PFSK-1 (cell line): ENCODE results near the gene AQP1.

Source experiments
- SIN3A ChIP-seq: IDR thresholded peaks from 2 replicates; pipeline ENCODE4 v1.6.1; 2012; ENCODE audit warnings: mild to moderate bottlenecking, low read length, moderate library complexity, borderline replicate concordance; ENCODE audit not compliant: insufficient read depth
- TF ChIP-seq, protein P1 (sequence below), 2 experiments: IDR thresholded peaks; 2 replicates each; pipeline versions ENCODE4 v1.6.1 to v1.8.0; 2011 to 2012; ENCODE audit warnings: low read depth in 2 of 2, low read length in 2 of 2, control low read depth in 1 of 2, inconsistent platforms in 1 of 2, mild to moderate bottlenecking in 1 of 2, moderate library complexity in 1 of 2; ENCODE audit not compliant: insufficient read depth in 1 of 2

DNA sequence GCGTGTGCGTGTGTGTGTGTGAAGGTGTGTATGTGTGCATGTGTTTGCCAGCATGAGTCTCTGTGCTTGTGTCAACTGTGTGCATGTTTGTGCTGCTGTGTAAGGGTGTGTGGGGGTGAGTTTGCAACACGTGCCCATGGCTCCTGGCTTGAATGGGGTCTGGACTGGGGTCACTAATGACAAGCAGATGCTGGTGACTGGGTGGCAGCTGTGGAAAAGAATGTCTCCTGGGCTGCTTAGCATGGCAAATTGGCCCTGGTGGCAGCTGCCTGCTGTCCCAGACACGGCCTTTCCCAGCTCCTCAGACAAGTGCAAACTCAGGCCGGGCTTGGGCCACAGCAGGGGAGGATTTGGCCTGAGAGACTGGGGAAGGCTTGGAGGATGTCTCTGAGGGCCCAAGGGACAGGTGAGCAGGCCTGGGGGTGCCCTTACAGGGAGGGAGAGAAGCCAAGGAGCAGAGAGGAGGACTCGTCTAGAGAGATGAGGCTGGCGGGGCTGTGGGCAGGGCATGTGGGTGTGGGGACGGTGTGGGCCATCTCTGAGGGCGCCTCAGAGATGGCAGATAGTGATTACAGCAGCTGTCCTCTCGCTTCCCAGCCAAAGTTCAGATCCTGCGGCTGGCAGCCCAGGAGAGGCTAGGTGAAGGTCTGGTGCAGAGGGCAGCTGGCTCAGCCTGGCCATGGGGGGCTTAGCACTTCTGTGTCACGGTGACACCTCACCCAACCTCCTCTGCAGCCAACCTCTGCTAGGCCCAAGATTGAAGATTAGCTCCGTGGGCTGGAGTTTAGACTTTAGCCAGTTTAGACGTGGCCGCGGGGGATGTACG, 1.5 kb downstream of the AQP1 start:
- TF ChIP-seq, protein P1, sequence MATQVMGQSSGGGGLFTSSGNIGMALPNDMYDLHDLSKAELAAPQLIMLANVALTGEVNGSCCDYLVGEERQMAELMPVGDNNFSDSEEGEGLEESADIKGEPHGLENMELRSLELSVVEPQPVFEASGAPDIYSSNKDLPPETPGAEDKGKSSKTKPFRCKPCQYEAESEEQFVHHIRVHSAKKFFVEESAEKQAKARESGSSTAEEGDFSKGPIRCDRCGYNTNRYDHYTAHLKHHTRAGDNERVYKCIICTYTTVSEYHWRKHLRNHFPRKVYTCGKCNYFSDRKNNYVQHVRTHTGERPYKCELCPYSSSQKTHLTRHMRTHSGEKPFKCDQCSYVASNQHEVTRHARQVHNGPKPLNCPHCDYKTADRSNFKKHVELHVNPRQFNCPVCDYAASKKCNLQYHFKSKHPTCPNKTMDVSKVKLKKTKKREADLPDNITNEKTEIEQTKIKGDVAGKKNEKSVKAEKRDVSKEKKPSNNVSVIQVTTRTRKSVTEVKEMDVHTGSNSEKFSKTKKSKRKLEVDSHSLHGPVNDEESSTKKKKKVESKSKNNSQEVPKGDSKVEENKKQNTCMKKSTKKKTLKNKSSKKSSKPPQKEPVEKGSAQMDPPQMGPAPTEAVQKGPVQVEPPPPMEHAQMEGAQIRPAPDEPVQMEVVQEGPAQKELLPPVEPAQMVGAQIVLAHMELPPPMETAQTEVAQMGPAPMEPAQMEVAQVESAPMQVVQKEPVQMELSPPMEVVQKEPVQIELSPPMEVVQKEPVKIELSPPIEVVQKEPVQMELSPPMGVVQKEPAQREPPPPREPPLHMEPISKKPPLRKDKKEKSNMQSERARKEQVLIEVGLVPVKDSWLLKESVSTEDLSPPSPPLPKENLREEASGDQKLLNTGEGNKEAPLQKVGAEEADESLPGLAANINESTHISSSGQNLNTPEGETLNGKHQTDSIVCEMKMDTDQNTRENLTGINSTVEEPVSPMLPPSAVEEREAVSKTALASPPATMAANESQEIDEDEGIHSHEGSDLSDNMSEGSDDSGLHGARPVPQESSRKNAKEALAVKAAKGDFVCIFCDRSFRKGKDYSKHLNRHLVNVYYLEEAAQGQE (IDR thresholded peaks at IDR 0.05; ENCODE audit: insufficient read depth in 1 of 2, low read depth in 2 of 2, low read length in 2 of 2): no peak
- no peak for TF ChIP-seq SIN3A
